ENCODE data around the gene DCUN1D2.

Gene DCUN1D2

DNA sequence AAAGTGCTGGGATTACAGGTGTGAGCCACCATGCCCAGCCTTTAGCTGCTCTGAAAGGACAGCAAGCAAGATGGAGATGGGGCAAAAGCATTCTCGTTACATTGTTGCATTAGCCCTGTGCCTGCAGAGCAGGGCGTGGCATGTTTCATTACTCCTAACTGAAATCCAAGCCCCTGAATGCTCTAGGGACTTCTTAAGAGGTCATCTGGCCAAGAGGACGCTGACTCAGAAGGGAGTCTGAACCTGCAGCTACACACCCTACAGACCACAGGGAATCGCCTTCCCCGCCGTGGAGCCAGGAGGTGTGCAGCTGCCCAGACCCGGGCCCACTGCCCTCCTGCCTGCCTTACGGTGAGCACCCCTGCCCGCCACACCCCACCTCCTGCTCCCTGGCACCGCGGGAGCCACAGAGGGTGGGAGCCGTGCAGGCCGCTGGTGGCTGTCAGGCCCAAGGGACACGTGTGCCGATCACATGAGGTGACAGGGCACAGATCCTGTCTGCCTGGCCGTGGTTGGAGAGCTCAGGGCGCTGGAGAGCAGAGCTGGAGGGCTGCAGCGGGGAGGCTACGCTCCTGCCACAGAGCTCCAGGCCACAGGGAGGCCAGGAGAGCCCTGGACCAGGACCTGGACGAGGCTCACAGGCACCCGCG lies 64.4 kb downstream of the DCUN1D2 start:
- WGBS (ENCODE audit: extremely low coverage, insufficient coverage, insufficient read length) = no CpG with 5 or more reads among the region's 22 CpGs
- H3K14ac ChIP-seq (ENCODE audit: low read length) = no peak overlapping the region
- H4K12ac ChIP-seq (ENCODE audit: low read depth, low read length) = no peak overlapping the region
- H3K9me3 ChIP-seq (ENCODE audit: insufficient read depth, low read depth, low read length) = peaks cover 2% of the 10 kb centered on the region
- no peak overlapping the region for H3K4ac ChIP-seq (ENCODE audit: low read depth, low read length)
- no peak overlapping the region for H3K23ac ChIP-seq (ENCODE audit: low read length)
- H2AK5ac ChIP-seq (ENCODE audit: low read length) = no peak overlapping the region
- H3K18ac ChIP-seq (ENCODE audit: low read length) = no peak overlapping the region
- no peak overlapping the region for H2BK5ac ChIP-seq (ENCODE audit: low read depth, low read length, poor library complexity)
- DNase-seq = no peak
- H3K9ac ChIP-seq (ENCODE audit: low read length) = no peak overlapping the region
- H2AFZ ChIP-seq (ENCODE audit: insufficient read depth, low read length, poor library complexity) = no peak overlapping the region
- H3K79me1 ChIP-seq (ENCODE audit: low read length) = peaks cover 2% of the 10 kb centered on the region
- H4K91ac ChIP-seq (ENCODE audit: low read depth, low read length) = no peak overlapping the region
- H3K27me3 ChIP-seq (ENCODE audit: insufficient read depth, low read length) = no peaks in the 10 kb centered on the region
- no peak overlapping the region for H3K4me3 ChIP-seq (ENCODE audit: low read depth, low read length)
- no peak overlapping the region for H3K4me2 ChIP-seq (ENCODE audit: low read length)
- no peak overlapping the region for H2BK12ac ChIP-seq (ENCODE audit: low read length)
- peaks cover 4 to 6% of the 10 kb centered on the region in 2 experiments for H3K4me1 ChIP-seq (ENCODE audit: control insufficient read depth in 1 of 2, insufficient read depth in 2 of 2, low read length in 2 of 2)
- H3K79me2 ChIP-seq (ENCODE audit: control insufficient read depth, insufficient read depth, low read length, poor library complexity) = no peaks in the 10 kb centered on the region
- H2BK120ac ChIP-seq (ENCODE audit: insufficient read depth, low read length, poor library complexity) = no peak overlapping the region
- no peak overlapping the region for H3K27ac ChIP-seq (ENCODE audit: low read depth, low read length)
- no peak overlapping the region for H4K8ac ChIP-seq (ENCODE audit: low read depth, low read length)
- H3K36me3 ChIP-seq (ENCODE audit: control insufficient read depth in 1 of 2, insufficient read depth in 2 of 2, low read length in 2 of 2) = peaks cover 7 to 16% of the 10 kb centered on the region in 2 experiments

DNA sequence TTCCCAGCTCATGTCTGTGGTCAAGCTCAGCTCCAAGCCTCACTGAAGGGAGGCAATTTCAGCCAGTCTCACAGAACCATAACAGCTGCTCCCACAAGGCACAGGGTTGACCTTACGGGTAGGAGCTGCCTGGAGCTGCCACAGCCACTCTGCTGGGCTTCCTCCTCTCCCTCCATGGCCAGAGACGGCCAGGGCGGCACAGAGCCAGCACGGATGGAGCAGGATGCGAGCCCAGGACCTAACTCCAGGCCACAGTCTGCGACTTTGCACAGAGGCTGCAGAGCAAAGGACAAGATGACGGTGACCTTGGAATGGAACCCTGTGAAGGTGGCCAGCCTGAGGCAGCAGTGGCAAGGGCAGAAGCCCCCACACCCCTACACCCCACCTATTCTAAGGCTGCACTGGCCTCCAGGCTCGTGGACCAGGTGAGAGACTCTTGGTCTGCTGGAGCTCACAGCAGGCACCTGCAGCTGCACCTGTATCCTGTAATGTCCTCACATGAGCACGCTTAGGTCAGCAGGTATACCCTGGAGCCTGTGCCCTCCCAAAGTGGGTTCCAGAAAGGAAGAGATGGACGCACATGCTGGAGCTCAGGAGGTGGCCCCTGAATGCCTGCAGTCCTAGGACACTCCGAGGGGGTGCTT lies 66.9 kb downstream of the DCUN1D2 start:
- H2AK5ac ChIP-seq (ENCODE audit: low read length) = no peak overlapping the region
- peaks cover 3 to 11% of the 10 kb centered on the region in 2 experiments for H3K36me3 ChIP-seq (ENCODE audit: control insufficient read depth in 1 of 2, insufficient read depth in 2 of 2, low read length in 2 of 2)
- no peak overlapping the region for H2AFZ ChIP-seq (ENCODE audit: insufficient read depth, low read length, poor library complexity)
- H3K4ac ChIP-seq (ENCODE audit: low read depth, low read length) = no peak overlapping the region
- H3K79me2 ChIP-seq (ENCODE audit: control insufficient read depth, insufficient read depth, low read length, poor library complexity) = no peaks in the 10 kb centered on the region
- H2BK5ac ChIP-seq (ENCODE audit: low read depth, low read length, poor library complexity) = no peak overlapping the region
- no peak overlapping the region for H4K91ac ChIP-seq (ENCODE audit: low read depth, low read length)
- no peak overlapping the region for H4K8ac ChIP-seq (ENCODE audit: low read depth, low read length)
- H2BK120ac ChIP-seq (ENCODE audit: insufficient read depth, low read length, poor library complexity) = no peak overlapping the region
- H3K4me3 ChIP-seq (ENCODE audit: low read depth, low read length) = no peak overlapping the region
- no peak overlapping the region for H4K12ac ChIP-seq (ENCODE audit: low read depth, low read length)
- H3K9ac ChIP-seq (ENCODE audit: low read length) = no peak overlapping the region
- no peak overlapping the region for H3K14ac ChIP-seq (ENCODE audit: low read length)
- H3K27ac ChIP-seq (ENCODE audit: low read depth, low read length) = no peak overlapping the region
- no peak overlapping the region for H2BK12ac ChIP-seq (ENCODE audit: low read length)
- WGBS (ENCODE audit: extremely low coverage, insufficient coverage, insufficient read length) = no CpG with 5 or more reads among the region's 11 CpGs
- H3K9me3 ChIP-seq (ENCODE audit: insufficient read depth, low read depth, low read length) = peaks cover 4% of the 10 kb centered on the region
- H3K79me1 ChIP-seq (ENCODE audit: low read length) = peaks cover 2% of the 10 kb centered on the region
- no peak overlapping the region for H3K4me2 ChIP-seq (ENCODE audit: low read length)
- H3K27me3 ChIP-seq (ENCODE audit: insufficient read depth, low read length) = no peaks in the 10 kb centered on the region
- H3K18ac ChIP-seq (ENCODE audit: low read length) = no peak overlapping the region
- DNase-seq = no peak
- H3K4me1 ChIP-seq (ENCODE audit: control insufficient read depth in 1 of 2, insufficient read depth in 2 of 2, low read length in 2 of 2) = peaks cover 4 to 6% of the 10 kb centered on the region in 2 experiments
- no peak overlapping the region for H3K23ac ChIP-seq (ENCODE audit: low read length)

DNA sequence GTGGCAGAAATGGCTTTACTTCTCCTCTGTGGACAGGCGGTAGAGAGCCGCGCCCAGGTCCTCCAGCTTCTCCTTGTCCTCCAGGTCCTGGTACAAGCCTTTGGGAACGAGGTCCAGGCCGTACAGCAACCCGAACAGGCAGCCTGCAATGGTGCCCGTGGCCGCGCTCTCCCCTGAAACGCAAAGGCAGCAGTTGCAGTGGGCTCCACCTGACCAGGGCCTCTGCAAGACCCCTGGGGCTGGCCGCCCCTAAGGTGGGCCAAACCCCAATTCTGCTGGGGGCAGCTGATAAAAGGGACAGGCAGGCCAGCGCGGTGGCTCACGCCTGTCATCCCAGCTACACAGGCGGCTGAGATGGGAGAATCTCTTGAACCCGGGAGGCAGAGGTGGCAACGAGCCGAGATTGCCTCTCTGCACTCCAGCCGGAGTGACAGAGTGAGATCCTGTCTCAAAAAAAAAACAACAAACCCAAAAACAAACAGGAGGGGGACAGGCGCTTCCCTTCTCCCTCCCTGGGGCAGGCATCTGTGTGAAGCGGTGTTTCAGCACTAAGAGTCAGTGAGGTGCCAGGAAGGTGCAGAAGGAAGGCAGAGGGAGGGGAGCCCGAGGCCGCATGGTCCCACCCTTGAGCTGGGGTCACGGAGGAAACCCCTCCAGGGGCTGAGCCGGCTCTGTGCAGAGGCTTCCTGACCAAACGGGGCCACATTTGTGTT lies 67.5 kb downstream of the DCUN1D2 start:
- H3K9ac ChIP-seq (ENCODE audit: low read length) = no peak overlapping the region
- no peak overlapping the region for H2BK5ac ChIP-seq (ENCODE audit: low read depth, low read length, poor library complexity)
- H3K36me3 ChIP-seq (ENCODE audit: control insufficient read depth in 1 of 2, insufficient read depth in 2 of 2, low read length in 2 of 2) = peaks cover 3 to 11% of the 10 kb centered on the region in 2 experiments
- H3K9me3 ChIP-seq (ENCODE audit: insufficient read depth, low read depth, low read length) = peaks cover 2% of the 10 kb centered on the region
- H3K79me1 ChIP-seq (ENCODE audit: low read length) = no peaks in the 10 kb centered on the region
- H3K4me1 ChIP-seq (ENCODE audit: control insufficient read depth in 1 of 2, insufficient read depth in 2 of 2, low read length in 2 of 2) = peaks cover 0 to 2% of the 10 kb centered on the region in 2 experiments
- no peak overlapping the region for H3K4ac ChIP-seq (ENCODE audit: low read depth, low read length)
- no peak overlapping the region for H2AFZ ChIP-seq (ENCODE audit: insufficient read depth, low read length, poor library complexity)
- H3K79me2 ChIP-seq (ENCODE audit: control insufficient read depth, insufficient read depth, low read length, poor library complexity) = no peaks in the 10 kb centered on the region
- H3K4me2 ChIP-seq (ENCODE audit: low read length) = no peak overlapping the region
- no peak overlapping the region for H3K4me3 ChIP-seq (ENCODE audit: low read depth, low read length)
- no peak overlapping the region for H3K14ac ChIP-seq (ENCODE audit: low read length)
- H3K27ac ChIP-seq (ENCODE audit: low read depth, low read length) = no peak overlapping the region
- no peak overlapping the region for H4K12ac ChIP-seq (ENCODE audit: low read depth, low read length)
- H3K18ac ChIP-seq (ENCODE audit: low read length) = no peak overlapping the region
- H4K91ac ChIP-seq (ENCODE audit: low read depth, low read length) = no peak overlapping the region
- H3K27me3 ChIP-seq (ENCODE audit: insufficient read depth, low read length) = no peaks in the 10 kb centered on the region
- H3K23ac ChIP-seq (ENCODE audit: low read length) = no peak overlapping the region
- H2AK5ac ChIP-seq (ENCODE audit: low read length) = no peak overlapping the region
- no peak for DNase-seq
- no CpG with 5 or more reads among the region's 26 CpGs for WGBS (ENCODE audit: extremely low coverage, insufficient coverage, insufficient read length)
- H2BK12ac ChIP-seq (ENCODE audit: low read length) = no peak overlapping the region
- H2BK120ac ChIP-seq (ENCODE audit: insufficient read depth, low read length, poor library complexity) = no peak overlapping the region
- no peak overlapping the region for H4K8ac ChIP-seq (ENCODE audit: low read depth, low read length)

DNA sequence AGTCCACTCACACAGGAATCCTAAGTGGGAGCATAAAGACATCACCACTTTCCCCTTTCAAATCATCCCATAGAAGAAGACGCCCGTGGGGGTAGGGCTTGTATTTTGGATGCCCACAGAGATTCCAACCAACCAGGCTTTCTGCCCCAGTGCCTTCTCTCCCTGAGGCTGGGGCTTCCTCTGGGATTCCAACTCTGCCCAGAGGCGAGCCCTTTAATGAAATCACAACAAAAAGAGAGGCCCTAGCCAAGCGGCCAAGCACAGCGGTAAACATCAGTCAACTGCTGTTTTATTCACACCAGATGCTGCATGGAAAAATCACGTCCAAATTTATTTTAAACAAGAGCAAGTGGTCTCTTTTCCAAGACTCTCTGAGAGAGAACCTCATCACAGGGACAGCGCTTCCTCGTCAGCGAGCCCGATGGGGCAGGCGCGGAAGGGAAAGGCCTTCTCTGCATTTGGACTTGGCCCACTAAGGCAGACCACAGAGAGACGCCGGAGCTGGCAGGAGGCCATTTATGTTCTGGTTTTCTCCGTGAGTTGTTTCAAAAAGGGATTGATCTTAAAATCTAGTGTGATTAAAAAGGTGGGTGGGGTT lies 68.7 kb downstream of the DCUN1D2 start:
- no peak for DNase-seq
- no peak overlapping the region for H2BK12ac ChIP-seq (ENCODE audit: low read length)
- H3K9ac ChIP-seq (ENCODE audit: low read length) = no peak overlapping the region
- H3K79me1 ChIP-seq (ENCODE audit: low read length) = no peaks in the 10 kb centered on the region
- no peak overlapping the region for H4K8ac ChIP-seq (ENCODE audit: low read depth, low read length)
- H3K9me3 ChIP-seq (ENCODE audit: insufficient read depth, low read depth, low read length) = peaks cover 2% of the 10 kb centered on the region
- no peak overlapping the region for H3K4ac ChIP-seq (ENCODE audit: low read depth, low read length)
- no peak overlapping the region for H2AK5ac ChIP-seq (ENCODE audit: low read length)
- no peak overlapping the region for H3K27ac ChIP-seq (ENCODE audit: low read depth, low read length)
- H2AFZ ChIP-seq (ENCODE audit: insufficient read depth, low read length, poor library complexity) = no peak overlapping the region
- no peak overlapping the region for H4K91ac ChIP-seq (ENCODE audit: low read depth, low read length)
- no peak overlapping the region for H3K4me3 ChIP-seq (ENCODE audit: low read depth, low read length)
- no peaks in the 10 kb centered on the region for H3K79me2 ChIP-seq (ENCODE audit: control insufficient read depth, insufficient read depth, low read length, poor library complexity)
- H3K36me3 ChIP-seq (ENCODE audit: control insufficient read depth in 1 of 2, insufficient read depth in 2 of 2, low read length in 2 of 2) = peaks cover 3 to 11% of the 10 kb centered on the region in 2 experiments
- WGBS (ENCODE audit: extremely low coverage, insufficient coverage, insufficient read length) = no CpG with 5 or more reads among the region's 15 CpGs
- H2BK5ac ChIP-seq (ENCODE audit: low read depth, low read length, poor library complexity) = no peak overlapping the region
- H4K12ac ChIP-seq (ENCODE audit: low read depth, low read length) = no peak overlapping the region
- no peaks in the 10 kb centered on the region for H3K27me3 ChIP-seq (ENCODE audit: insufficient read depth, low read length)
- H3K14ac ChIP-seq (ENCODE audit: low read length) = no peak overlapping the region
- H3K4me2 ChIP-seq (ENCODE audit: low read length) = no peak overlapping the region
- H2BK120ac ChIP-seq (ENCODE audit: insufficient read depth, low read length, poor library complexity) = no peak overlapping the region
- H3K23ac ChIP-seq (ENCODE audit: low read length) = no peak overlapping the region
- H3K4me1 ChIP-seq (ENCODE audit: control insufficient read depth in 1 of 2, insufficient read depth in 2 of 2, low read length in 2 of 2) = no peaks in the 10 kb centered on the region
- no peak overlapping the region for H3K18ac ChIP-seq (ENCODE audit: low read length)

All from trophoblast cell (in vitro differentiated cells and primary cell).